AG20443 (cell line): ENCODE results near the gene MTMR10.

Experiments used
- DNase-seq: peaks from one replicate; pipeline ENCODE4 v3.0.0; 2012; ENCODE audit warnings: low spot score, mixed read lengths

The MTMR10 gene

DNA sequence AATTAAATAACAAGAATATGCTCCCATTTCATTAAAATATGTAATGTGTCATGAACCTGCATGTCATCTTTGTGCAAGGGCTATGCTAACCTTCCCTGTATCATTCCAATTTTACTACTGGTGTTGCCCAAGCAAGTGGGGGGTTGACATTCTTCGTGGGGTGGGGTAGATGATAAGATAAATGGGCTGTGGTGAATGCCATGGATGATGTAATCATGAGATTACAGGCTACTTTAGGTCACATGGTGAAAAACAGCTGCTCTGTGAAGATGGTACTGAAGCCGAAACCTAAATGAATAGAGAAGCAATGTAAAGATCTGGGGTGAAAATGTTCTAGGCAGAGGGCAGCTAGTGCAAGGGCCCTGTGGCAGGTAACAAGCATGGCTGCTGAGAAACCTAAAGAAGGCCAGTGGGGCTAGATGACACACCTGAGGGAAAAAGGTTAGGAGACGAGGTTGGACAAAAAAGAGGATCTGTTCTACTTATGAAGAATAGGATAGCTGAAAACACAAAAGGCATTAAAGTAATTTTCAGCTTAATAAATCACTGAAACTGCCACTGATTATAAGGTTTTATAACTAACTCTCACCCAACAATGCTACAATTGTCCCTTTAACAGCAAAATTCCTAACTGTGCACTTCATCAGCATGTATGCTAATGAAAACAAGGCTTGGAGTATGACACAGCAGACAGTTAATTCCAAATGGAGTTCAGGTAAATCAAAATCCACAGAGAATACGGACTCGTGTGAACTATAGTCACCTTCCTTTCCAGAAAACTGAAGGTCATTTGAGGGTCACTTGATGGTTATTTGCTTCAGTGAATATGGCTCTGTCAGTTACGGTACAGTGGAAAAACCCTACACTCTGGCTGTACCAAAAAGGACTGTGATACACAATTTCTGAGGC lies 35.0 kb downstream of the MTMR10 start:
- DNase-seq, result no peak

GRCh38 chr15:30954674-30955073 lies 36.8 kb downstream of the MTMR10 start:
- no peak for DNase-seq

- DNase-seq, result peak; percentile 87
These were observed 37.6 kb downstream of the MTMR10 start for GRCh38 chr15:30953731-30954378.

GRCh38 chr15:30953183-30953582 lies 38.2 kb downstream of the MTMR10 start:
- no peak for DNase-seq

- no peak for DNase-seq
These were observed 47.6 kb downstream of the MTMR10 start for GRCh38 chr15:30943654-30944335.

DNA sequence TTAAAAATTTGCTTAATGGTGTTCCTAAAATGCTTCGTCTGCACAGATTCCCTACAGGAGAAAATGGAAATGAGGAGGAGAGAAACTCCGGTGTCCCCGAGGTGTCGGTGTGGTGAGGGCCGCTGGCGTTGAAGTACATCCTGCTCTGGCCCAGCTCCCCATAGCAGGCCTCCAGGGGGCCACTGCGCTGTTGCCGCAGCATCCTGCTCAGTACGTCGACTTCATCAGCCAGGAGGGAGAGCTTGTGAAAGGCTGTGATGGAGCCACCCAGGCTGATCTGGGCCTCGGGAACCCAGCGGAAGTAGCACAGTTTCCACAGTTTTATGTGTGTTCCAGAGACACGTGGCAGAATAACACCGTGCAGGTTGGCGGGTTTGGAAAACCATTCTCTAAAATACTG lies 49.9 kb downstream of the MTMR10 start:
- no peak for DNase-seq

GRCh38 chr15:30940359-30940758 lies 51.1 kb downstream of the MTMR10 start:
- no peak for DNase-seq

GRCh38 chr15:30939161-30939560 lies 52.3 kb downstream of the MTMR10 start:
- DNase-seq, result no peak

DNA sequence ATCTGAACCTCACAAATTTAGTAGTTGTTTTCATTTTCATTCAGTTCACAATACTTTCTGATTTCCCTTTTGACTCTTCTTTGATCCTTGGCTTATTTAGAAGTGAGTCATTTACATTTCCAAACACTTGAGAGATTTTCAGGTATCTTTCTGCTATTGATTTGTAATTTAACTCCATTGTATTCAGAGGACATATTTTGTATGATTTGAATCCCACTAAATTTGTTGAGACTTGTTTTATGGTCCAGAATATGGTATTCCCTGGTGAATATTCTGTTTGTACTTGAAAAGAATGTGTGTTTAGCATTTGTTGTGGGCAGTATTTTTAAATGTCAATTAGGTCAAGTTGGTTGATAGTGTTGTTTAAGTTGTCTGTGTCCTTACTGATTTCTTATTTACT lies 58.1 kb downstream of the MTMR10 start:
- no peak for DNase-seq

DNA sequence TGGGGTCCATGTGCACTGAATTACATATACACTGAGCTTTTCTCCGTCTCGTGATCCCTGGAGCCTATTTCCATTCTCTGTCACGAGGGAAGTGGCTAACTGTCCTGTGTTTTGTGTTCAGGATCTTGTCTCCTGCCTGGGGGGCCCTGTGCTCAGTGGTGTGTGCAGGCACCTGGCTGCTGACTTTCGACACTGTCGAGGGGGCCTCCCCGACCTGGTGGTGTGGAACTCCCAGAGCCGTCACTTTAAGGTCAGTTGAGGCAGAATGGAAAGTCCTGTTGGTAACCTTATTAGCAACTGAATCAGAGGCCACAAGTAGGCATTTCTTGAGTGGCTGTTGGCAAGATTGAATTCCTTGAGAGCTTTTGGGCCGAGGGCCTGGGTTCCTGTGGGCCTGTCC lies 61.0 kb downstream of the MTMR10 start:
- DNase-seq, result no peak

DNA sequence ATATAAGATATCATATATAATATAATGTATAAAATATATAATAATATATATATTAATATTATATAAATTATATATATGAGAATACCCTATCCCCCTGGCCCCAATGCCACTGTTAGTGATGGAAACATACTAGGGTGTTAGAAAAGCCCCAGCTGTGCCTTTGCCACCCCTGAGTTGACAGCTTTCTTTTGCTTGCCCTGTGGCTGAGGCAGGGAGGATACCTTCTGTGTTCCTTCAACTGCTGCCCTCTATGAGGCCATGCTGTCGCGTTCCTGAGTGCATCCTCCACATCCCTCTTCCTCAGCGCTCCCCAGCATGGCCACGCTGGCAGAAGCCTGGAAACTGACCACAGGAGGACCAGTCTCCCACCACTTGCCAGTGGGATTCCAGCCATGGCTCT lies 61.4 kb downstream of the MTMR10 start:
- DNase-seq, result no peak

GRCh38 chr15:30929064-30929669 lies 62.3 kb downstream of the MTMR10 start:
- peak; percentile 18 for DNase-seq

- no peak for DNase-seq
These were observed 63.4 kb downstream of the MTMR10 start for GRCh38 chr15:30928076-30928475.

GRCh38 chr15:30927148-30927761 lies 64.2 kb downstream of the MTMR10 start:
- no peak for DNase-seq

- DNase-seq, result no peak
These were observed 65.3 kb downstream of the MTMR10 start for GRCh38 chr15:30926161-30926560.

- DNase-seq, result no peak
These were observed 65.7 kb downstream of the MTMR10 start for GRCh38 chr15:30925686-30926085.

GRCh38 chr15:30924353-30924752 lies 67.1 kb downstream of the MTMR10 start:
- peak; percentile 53 for DNase-seq

GRCh38 chr15:30923429-30923828 lies 68.0 kb downstream of the MTMR10 start:
- no peak for DNase-seq

DNA sequence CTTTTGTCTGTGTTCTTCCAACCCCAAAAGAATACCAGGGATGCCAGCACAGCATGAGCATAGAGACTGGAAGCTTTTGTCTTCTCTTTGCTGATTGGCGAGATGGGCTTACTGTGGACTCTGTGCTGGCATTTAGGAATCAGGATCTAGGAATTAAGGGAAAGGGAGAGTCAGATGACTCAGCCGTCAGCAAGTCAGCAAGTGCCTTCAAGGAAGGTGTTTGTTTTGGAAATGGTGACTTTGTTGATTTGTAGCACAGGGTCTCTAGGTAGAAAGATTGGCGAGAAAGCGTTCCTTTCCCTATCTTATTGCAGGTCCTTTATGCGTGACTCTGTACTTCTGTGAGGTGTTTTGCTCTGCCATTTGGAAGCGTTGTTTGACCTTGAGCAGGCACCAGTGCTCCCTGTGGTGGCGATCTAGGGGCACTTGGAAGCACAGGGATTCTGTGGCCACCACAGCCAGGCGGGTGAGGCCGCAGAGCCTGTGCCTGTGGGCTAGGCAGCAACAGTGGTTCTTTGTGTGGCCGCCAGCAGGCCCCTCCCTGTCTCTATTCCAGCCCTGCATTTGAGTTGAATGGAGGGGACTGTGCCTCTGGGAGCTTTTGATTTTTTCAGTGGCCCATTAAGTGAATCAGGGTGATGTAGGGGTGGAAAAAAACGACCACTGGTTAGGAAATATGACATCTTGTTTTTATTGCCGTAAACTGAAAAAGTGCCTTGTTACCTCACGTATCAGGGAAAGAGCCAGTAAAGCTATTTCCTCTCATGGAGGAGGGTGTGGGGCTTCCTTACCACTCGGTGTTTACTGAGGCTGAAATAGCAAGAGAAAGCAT lies 68.7 kb downstream of the MTMR10 start:
- DNase-seq, result peak; percentile 22

- DNase-seq, result no peak
These were observed 69.5 kb downstream of the MTMR10 start for GRCh38 chr15:30921781-30922479.
